HG02588 (cell line): Measurements from ENCODE around the gene ADAMTS18.
"Not testable (repeated sequence)": the region's sequence is repeated elsewhere in the genome, so short reads cannot be mapped to it uniquely, and the experiment has no call there.

ENCODE experiments used
- ATAC-seq: cut with Tn5 transposase; IDR thresholded peaks from one replicate; pipeline ENCODE4 v1.9.1; 2021; ENCODE audit warnings: mild to moderate bottlenecking, moderate library complexity; ENCODE audit not compliant: unreplicated experiment

ADAMTS18 gene

GRCh38 chr16:77290451-77291115, 144.3 kb downstream of the ADAMTS18 start:
- ATAC-seq: no peak

GRCh38 chr16:77289331-77289809, 145.5 kb downstream of the ADAMTS18 start:
- ATAC-seq: no peak

DNA sequence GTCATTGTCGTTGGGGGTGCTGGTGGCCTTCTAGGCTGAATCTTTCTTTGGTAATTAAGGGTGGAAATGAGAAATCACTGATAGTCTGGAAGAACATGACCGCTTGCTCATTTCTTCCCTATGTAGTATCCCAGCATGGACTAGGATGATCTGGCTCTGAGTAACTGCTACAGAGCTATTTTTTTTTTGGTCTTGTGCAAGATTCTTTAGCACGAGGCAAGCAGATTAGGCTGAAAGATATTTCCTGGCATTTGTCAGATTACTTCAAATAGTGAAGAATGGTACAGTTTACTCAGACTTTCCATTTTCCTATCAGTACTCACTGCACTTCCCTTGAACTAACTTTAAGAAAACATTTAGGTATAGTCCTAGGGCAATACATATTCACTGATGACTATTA, 146.6 kb downstream of the ADAMTS18 start:
- no peak for ATAC-seq

GRCh38 chr16:77285676-77286075, 149.2 kb downstream of the ADAMTS18 start:
- no peak for ATAC-seq

DNA sequence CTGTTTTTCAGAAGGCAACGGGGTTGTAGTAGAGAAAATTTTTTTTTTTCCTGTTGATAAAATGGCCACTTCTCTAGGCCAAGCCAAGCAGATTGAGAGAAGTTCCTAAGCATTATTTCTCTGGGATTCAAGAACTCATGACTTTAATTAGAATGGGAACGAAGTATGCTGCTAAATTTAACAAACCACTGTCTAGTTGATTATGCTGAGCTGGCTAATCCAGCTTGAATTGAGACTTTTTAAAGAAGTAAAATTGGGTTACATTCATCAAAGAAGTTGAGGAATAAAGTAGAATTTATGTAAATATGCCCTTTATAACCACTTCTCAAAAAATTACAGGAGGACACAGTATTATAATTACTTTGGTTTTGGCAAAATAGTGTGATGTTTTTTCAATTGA, 152.5 kb downstream of the ADAMTS18 start:
- ATAC-seq: no peak

DNA sequence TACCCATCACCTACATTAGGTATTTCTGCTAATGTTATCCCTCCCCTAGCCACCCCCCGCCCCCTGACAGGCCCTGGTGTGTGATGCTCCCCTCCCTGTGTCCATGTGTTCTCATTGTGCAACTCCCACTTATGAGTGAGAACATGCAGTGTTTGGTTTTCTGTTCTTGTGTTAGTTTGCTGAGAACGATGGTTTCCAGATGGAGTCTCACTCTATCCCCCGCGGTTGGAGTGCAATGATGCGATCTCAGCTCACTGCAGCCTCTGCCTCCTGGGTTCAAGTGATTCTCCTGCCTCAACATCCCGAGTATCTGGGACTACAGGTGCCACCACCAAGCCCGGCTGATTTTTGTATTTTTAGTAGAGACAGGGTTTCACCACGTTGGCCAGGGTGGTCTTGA, 155.5 kb downstream of the ADAMTS18 start:
- ATAC-seq: not testable (repeated sequence)

- no peak for ATAC-seq
Measured at GRCh38 chr16:77277571-77277970, 157.3 kb downstream of the ADAMTS18 start.

- ATAC-seq: no peak
Measured at GRCh38 chr16:77277141-77277540, 157.7 kb downstream of the ADAMTS18 start.

DNA sequence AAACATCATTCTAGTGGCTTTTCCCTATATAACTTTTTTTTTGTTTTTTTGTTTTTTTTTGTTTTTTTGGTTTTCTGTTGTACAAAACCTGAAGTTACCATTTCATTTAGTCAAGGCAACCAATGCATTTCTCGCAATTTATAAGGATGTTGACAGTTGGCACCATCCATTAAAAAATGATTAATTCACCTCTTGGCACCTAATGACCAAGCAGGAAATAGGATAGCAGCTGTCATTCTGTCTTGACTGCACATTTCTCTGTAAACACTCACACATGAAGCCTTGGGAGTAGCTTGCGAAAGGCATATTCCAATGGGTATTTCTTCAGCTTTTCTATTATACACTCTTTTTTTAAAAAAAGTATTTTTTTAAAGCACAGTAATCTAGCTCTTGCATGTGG, 158.2 kb downstream of the ADAMTS18 start:
- ATAC-seq: no peak

- ATAC-seq: not testable (repeated sequence)
Measured at GRCh38 chr16:77275303-77275702, 159.5 kb downstream of the ADAMTS18 start.

- no peak for ATAC-seq
Measured at GRCh38 chr16:77273815-77274214, 161.0 kb downstream of the ADAMTS18 start.

DNA sequence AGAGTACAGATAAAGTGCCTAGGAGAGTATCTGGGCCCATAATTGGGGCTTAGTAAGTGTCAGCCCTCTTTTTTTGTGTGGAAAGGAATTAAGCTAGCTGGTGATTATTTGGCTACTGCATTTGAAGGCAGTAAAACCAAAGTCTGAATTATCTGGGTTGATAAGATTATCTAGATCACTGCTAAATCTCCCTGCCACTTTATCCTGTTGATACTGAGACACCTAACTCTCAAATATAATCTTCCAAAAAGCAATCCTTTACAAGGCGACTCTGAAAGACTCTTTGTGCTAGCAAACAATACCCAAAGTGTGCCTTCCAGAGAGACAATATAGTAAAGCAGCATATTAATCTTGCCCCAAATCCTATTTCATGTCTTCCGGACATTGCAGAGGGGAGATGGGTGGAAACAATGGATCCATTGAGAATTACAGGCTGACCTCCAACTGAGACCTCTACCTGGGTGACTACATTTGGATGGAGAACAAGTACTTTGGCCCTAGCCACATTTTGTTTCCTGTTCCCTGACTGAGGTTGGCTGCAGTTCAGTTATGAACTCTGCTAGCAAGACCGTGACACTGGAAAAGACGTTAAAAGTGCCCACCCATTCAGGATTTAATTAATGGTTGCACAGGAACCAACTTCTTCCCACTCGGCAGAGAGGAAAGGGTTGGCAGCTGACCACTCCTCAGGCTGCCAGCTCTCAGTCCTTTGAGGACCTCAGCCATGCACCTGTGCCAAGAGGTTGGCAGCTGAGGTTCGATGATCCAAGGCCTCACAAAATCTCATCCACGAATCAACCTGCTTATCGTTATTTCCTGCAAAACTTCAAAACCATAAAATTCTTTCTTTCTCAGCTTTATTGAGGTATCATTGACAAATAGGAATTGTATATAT, 163.1 kb downstream of the ADAMTS18 start:
- ATAC-seq: no peak

DNA sequence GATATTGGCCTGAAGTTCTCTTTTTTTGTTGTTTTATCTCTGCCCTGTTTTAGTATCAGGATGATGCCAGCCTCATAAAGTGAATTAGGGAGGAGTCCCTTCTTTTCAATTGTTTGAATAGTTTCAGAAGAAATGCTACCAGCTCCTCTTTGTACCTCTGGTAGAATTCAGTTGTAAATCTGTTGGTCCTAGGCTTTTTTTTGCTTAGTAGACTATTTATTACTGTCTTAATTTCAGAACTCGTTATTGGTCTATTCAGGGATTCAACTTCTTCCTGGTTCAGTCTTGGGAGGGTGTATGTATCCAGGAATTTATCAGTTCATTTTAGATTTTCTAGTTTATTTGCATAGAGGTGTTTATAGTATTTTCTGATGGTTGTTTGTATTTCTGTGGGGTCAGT, 168.6 kb downstream of the ADAMTS18 start:
- ATAC-seq: not testable (repeated sequence)

GRCh38 chr16:77262971-77263370, 171.9 kb downstream of the ADAMTS18 start:
- no peak for ATAC-seq

GRCh38 chr16:77250400-77250799, 184.4 kb downstream of the ADAMTS18 start:
- ATAC-seq: no peak

DNA sequence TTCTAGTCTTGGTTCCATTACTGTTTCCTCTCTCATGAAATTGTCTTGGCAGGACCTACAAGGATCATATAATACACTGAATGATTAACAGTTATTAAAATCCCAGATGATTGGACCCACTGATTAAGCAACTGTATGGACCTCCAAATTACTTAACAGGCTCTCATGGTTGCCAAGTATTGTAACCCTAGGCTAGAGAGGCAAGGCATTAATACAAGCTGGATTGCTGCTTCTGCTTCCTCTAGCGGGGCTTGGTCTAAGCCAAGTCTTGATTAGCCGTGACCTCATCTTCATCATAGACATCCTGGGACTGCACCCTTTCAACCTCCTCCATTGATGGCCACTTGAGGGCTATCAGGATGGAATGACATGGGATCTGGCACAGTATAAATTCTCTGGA, 188.7 kb downstream of the ADAMTS18 start:
- no peak for ATAC-seq

DNA sequence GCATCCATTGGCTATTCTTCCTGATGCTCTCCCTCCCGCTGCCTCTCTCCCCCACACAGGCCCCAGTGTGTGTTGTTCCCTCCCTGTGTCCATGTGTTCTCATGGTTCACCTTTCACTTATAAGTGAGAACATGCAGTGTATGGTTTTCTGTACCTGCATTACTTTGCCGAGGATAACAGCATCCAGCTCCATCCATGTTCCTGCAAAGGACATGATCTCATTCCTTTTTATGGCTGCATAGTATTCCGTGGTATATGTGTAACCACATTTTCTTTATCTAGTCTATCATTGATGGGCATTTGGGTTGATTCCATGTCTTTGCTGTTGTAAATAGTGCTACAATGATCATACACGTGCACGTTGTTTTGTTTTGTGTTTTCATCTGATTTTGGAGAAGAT, 192.4 kb downstream of the ADAMTS18 start:
- not testable (repeated sequence) for ATAC-seq

- no peak for ATAC-seq
Measured at GRCh38 chr16:77238593-77238992, 196.2 kb downstream of the ADAMTS18 start.

- ATAC-seq: peak; percentile 99
Measured at GRCh38 chr16:77236063-77236511, 198.7 kb downstream of the ADAMTS18 start.

GRCh38 chr16:77234611-77235010, 200.2 kb downstream of the ADAMTS18 start:
- no peak for ATAC-seq

- no peak for ATAC-seq
Measured at GRCh38 chr16:77233799-77234519, 200.9 kb downstream of the ADAMTS18 start.
